Keratinocyte (primary cell): ENCODE data around the gene PRPF38A. TPM values are rescaled to one million over a fixed set of nuclear protein-coding genes. Genes with fewer than 3 reads are reported as not detected.

Experiments
- DNase-seq: peaks from one replicate; pipeline ENCODE4 v3.0.0-alpha.2; 2011; ENCODE audit warnings: low read depth, missing footprints, low spot score
- FAIRE-seq: peaks from 2 replicates; lab custom pipeline; 2011; peaks lifted over from hg19 to GRCh38; lab: Jason Lieb, UNC
- H2AFZ ChIP-seq: 2 replicates; pipeline ENCODE4 v1.6.0; 2012; ENCODE audit warnings: low read length, control low read depth, inconsistent platforms; ENCODE audit not compliant: control insufficient read depth
- H3K27ac ChIP-seq: 2 replicates; pipeline ENCODE4 v1.5.1; 2011; ENCODE audit warnings: low read length; ENCODE audit not compliant: control insufficient read depth, insufficient read depth
- H3K27me3 ChIP-seq: 3 replicates; pipeline ENCODE4 v1.6.0; 2011; ENCODE audit warnings: low read length; ENCODE audit not compliant: control insufficient read depth, insufficient read depth; ENCODE audit errors: extremely low read depth
- H3K36me3 ChIP-seq, 2 experiments: 2 replicates in 1 of 2; 3 replicates in 1 of 2; pipeline ENCODE4 v1.5.1; 2011; ENCODE audit warnings: low read length in 2 of 2, mild to moderate bottlenecking in 1 of 2; ENCODE audit not compliant: control insufficient read depth in 2 of 2, insufficient read depth in 2 of 2; ENCODE audit errors: extremely low read depth in 1 of 2
- H3K4me1 ChIP-seq: 3 replicates; pipeline ENCODE4 v1.5.1; 2011; ENCODE audit warnings: low read length; ENCODE audit not compliant: control insufficient read depth, insufficient read depth; ENCODE audit errors: extremely low read depth
- H3K4me2 ChIP-seq: 3 replicates; pipeline ENCODE4 v1.6.0; 2011; ENCODE audit warnings: low read depth, low read length; ENCODE audit not compliant: control insufficient read depth, insufficient read depth; ENCODE audit errors: extremely low read depth
- H3K4me3 ChIP-seq, 3 experiments: fragments of 200-600 bp in 1 of 3; sonication (generic) in 1 of 3; 2 replicates in 2 of 3; 3 replicates in 1 of 3; pipeline ENCODE4 v1.5.1; 2011 to 2016; ENCODE audit warnings: low read length in 3 of 3, mild to moderate bottlenecking in 3 of 3, control low read depth in 2 of 3, inconsistent platforms in 1 of 3, low read depth in 1 of 3, mixed read lengths in 1 of 3, mixed run types in 1 of 3, moderate library complexity in 1 of 3; ENCODE audit not compliant: control insufficient read depth in 2 of 3, insufficient read depth in 2 of 3; ENCODE audit errors: extremely low read depth in 1 of 3
- H3K79me2 ChIP-seq: 2 replicates; pipeline ENCODE4 v1.6.0; 2012; ENCODE audit warnings: low read length; ENCODE audit not compliant: control insufficient read depth, insufficient read depth
- H3K9ac ChIP-seq: 3 replicates; pipeline ENCODE4 v1.6.0; 2011; ENCODE audit warnings: low read length; ENCODE audit not compliant: control insufficient read depth, insufficient read depth; ENCODE audit errors: extremely low read depth
- H3K9me1 ChIP-seq: 3 replicates; pipeline ENCODE4 v1.6.0; 2011; ENCODE audit warnings: low read length; ENCODE audit not compliant: control insufficient read depth, insufficient read depth; ENCODE audit errors: extremely low read depth
- H3K9me3 ChIP-seq: 2 replicates; pipeline ENCODE4 v1.5.1; 2012; ENCODE audit warnings: low read depth, low read length; ENCODE audit not compliant: control insufficient read depth
- H4K20me1 ChIP-seq: 3 replicates; pipeline ENCODE4 v1.6.0; 2011; ENCODE audit warnings: low read length; ENCODE audit not compliant: control insufficient read depth, insufficient read depth; ENCODE audit errors: extremely low read depth
- EZH2 ChIP-seq: IDR thresholded peaks from one replicate; pipeline ENCODE4 v1.6.1; 2012; ENCODE audit warnings: inconsistent platforms, mild to moderate bottlenecking, low read length, moderate library complexity
- dilution Hi-C: fragments of 300-500 bp; cut with MboI; formaldehyde crosslinking; loops from one replicate; pipeline ENCODE4 v1.7.0; 2020; ENCODE audit warnings: low sequenced_read_pairs; ENCODE audit not compliant: extremely low pct_ligation_motif_present
- polyA plus RNA-seq, 5 experiments: library from polyadenylated mRNA; depleted of rRNA in 3 of 5; stranded (reverse) in 3 of 5; stranded (forward) in 1 of 5; unstranded in 1 of 5; fragments of >200 nt; gene quantifications; 1 replicate in 1 of 5; 2 replicates in 3 of 5; 3 replicates in 1 of 5; pipeline versions ENCODE4 v1.2.1 to v1.2.3, GENCODE V29; 2011 to 2012; ENCODE audit warnings: missing spikeins in 2 of 5, low read depth in 1 of 5, low replicate concordance in 1 of 5
- TF ChIP-seq, protein P1 (sequence below), 3 experiments: IDR thresholded peaks in 1 of 3; conservative IDR thresholded peaks in 1 of 3; optimal IDR thresholded peaks in 1 of 3; 2 replicates in 2 of 3; 3 replicates in 1 of 3; pipeline versions ENCODE3 to v1.5.1; 2011; ENCODE audit warnings: low read length in 3 of 3, mild to moderate bottlenecking in 3 of 3, moderate library complexity in 2 of 3, control low read depth in 1 of 3, inconsistent platforms in 1 of 3; ENCODE audit not compliant: insufficient read depth in 2 of 3; ENCODE audit errors: extremely low read depth in 1 of 3

The PRPF38A gene
- polyA plus RNA-seq, 1 donor (not counting 4 experiments of a cell fraction or from before 2014, with no cell fraction given): 29.5 TPM

- dilution Hi-C loops: no loop called here
- no peaks in the 10 kb centered on the region for H3K9me3 ChIP-seq
- no peaks in the 10 kb centered on the region for H3K4me1 ChIP-seq
- no peaks in the 10 kb centered on the region for H4K20me1 ChIP-seq
- H3K36me3 ChIP-seq: peaks cover 24 to 25% of the 10 kb centered on the region in 2 experiments
- DNase-seq (no peak), FAIRE-seq (peak; percentile 23)
- H3K27me3 ChIP-seq: no peaks in the 10 kb centered on the region
- H3K4me2 ChIP-seq: no peak overlapping the region
- no peak overlapping the region for H3K27ac ChIP-seq
- H3K9me1 ChIP-seq: no peaks in the 10 kb centered on the region
- H3K9ac ChIP-seq: no peak overlapping the region
- no peak overlapping the region for H2AFZ ChIP-seq
- H3K79me2 ChIP-seq: no peaks in the 10 kb centered on the region
- H3K4me3 ChIP-seq: no peak overlapping the region
- TF ChIP-seq, protein P1, sequence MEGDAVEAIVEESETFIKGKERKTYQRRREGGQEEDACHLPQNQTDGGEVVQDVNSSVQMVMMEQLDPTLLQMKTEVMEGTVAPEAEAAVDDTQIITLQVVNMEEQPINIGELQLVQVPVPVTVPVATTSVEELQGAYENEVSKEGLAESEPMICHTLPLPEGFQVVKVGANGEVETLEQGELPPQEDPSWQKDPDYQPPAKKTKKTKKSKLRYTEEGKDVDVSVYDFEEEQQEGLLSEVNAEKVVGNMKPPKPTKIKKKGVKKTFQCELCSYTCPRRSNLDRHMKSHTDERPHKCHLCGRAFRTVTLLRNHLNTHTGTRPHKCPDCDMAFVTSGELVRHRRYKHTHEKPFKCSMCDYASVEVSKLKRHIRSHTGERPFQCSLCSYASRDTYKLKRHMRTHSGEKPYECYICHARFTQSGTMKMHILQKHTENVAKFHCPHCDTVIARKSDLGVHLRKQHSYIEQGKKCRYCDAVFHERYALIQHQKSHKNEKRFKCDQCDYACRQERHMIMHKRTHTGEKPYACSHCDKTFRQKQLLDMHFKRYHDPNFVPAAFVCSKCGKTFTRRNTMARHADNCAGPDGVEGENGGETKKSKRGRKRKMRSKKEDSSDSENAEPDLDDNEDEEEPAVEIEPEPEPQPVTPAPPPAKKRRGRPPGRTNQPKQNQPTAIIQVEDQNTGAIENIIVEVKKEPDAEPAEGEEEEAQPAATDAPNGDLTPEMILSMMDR (optimal IDR thresholded peaks at IDR 0.05 in 1 of 3, IDR thresholded peaks at IDR 0.05 in 1 of 3, conservative IDR thresholded peaks at IDR 0.05 in 1 of 3; ENCODE audit: extremely low read depth in 1 of 3, insufficient read depth in 2 of 3, low read length in 3 of 3): no peak
- no peak for TF ChIP-seq EZH2
Measured at GRCh38 chr1:52416811-52417210, 12.4 kb downstream of the PRPF38A start.

DNA sequence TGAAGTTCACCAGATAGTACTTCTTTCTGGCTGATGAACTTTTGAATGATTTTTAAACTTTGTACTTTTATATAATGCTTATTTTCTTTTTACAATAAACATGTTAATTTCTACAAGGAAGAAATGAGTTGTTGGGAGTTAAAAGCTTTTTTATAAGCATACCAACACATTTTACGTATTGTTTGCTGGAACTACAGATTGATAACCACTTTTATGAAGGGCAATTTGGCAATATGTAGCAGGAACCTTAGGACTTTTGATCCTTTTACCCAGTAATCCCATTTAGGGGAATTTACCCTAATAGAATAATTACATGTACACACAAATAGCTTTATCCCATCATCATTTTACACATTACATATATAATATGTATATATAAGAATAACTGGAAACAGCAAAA lies 16.3 kb downstream of the PRPF38A start:
- no peaks in the 10 kb centered on the region for H3K4me1 ChIP-seq
- no peaks in the 10 kb centered on the region for H3K9me3 ChIP-seq
- H3K4me3 ChIP-seq: no peak overlapping the region
- H3K9me1 ChIP-seq: no peaks in the 10 kb centered on the region
- no peaks in the 10 kb centered on the region for H3K79me2 ChIP-seq
- TF ChIP-seq EZH2: no peak
- H3K27me3 ChIP-seq: no peaks in the 10 kb centered on the region
- no peak overlapping the region for H3K9ac ChIP-seq
- dilution Hi-C loops: no loop called here
- H3K4me2 ChIP-seq: no peak overlapping the region
- H4K20me1 ChIP-seq: no peaks in the 10 kb centered on the region
- H2AFZ ChIP-seq: no peak overlapping the region
- no peak for FAIRE-seq
- peaks cover 8 to 12% of the 10 kb centered on the region in 2 experiments for H3K36me3 ChIP-seq
- no peak overlapping the region for H3K27ac ChIP-seq
- no peak for DNase-seq

GRCh38 chr1:52423055-52423454 lies 18.7 kb downstream of the PRPF38A start:
- TF ChIP-seq EZH2: no peak
- TF ChIP-seq, protein P1 (optimal IDR thresholded peaks at IDR 0.05 in 1 of 3, IDR thresholded peaks at IDR 0.05 in 1 of 3, conservative IDR thresholded peaks at IDR 0.05 in 1 of 3; ENCODE audit: extremely low read depth in 1 of 3, insufficient read depth in 2 of 3, low read length in 3 of 3): no peak
- Histone ChIP-seq H2AFZ (no peak overlapping the region), H3K4me3 (no peak overlapping the region), H3K4me1 (peaks cover 4% of the 10 kb centered on the region), H3K9me1 (no peaks in the 10 kb centered on the region), H3K79me2 (no peaks in the 10 kb centered on the region), H3K4me2 (no peak overlapping the region), H4K20me1 (no peaks in the 10 kb centered on the region), H3K9ac (no peak overlapping the region), H3K27ac (no peak overlapping the region), H3K27me3 (no peaks in the 10 kb centered on the region), H3K9me3 (no peaks in the 10 kb centered on the region), H3K36me3 (peaks cover 7 to 8% of the 10 kb centered on the region in 2 experiments)
- no peak for FAIRE-seq
- dilution Hi-C loops: no loop called here
- no peak for DNase-seq
